Esophagus squamous epithelium (tissue), 4 donors: ENCODE data around the gene NCAPD2.

Source experiments
- POLR2A ChIP-seq, 4 donors: fragments of 450-650 bp; IDR thresholded peaks; one replicate each; pipeline ENCODE4 v1.6.1; 2017; ENCODE audit warnings: antibody characterized with exemption in 4 of 4, mild to moderate bottlenecking in 4 of 4, moderate library complexity in 3 of 4
- TF ChIP-seq, protein P1 (sequence below), 6 experiments: fragments of 450-650 bp in 4 of 6; fragments of 200-600 bp in 2 of 6; sonication (generic) in 2 of 6; IDR thresholded peaks; one replicate each; pipeline ENCODE4 v1.5.1; 2016 to 2019; ENCODE audit warnings: antibody characterized with exemption in 6 of 6, mild to moderate bottlenecking in 4 of 6, moderate library complexity in 4 of 6

DNA sequence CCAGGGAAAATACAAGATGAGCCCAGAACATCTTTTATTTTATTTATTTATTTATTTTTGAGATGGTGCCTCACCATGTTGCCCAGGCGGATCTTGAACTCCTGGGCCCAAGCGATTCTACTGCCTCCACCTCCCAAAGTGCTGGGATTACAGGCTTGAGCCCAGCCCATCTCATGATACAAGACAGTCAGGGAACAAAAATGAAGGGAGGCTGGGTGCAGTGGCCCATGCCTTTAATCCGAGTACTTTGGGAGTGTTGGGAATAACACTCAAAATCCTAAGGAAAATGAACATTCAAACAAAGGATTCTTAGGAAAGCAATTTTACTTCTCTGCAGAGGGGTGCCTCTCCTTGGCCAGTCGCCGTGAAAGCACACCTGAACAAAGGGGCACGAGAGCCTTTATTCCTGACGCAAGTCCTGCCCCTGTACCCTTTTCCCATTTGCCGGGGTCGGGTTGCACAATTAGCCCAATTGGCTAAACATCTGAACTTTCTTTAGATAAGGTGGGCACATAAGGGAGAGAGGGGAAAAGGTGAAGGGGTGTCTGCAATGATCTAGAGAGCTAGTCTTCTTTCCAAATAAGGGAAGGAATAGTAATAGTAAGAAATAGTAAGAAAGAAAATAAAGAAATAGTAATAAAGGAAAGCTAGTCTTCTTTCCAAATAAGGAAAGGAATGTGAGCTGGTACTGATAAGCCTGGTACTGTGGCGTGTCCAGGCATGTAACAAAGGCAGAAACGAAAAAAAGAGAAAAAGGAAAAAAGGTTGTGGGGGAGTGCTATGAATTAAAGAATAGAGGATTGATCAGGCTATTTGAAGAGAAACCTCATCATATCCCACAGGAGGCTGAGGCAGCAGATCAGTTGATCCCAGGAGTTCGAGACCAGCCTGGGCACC, 13.4 kb downstream of the NCAPD2 start:
- TF ChIP-seq, protein P1, sequence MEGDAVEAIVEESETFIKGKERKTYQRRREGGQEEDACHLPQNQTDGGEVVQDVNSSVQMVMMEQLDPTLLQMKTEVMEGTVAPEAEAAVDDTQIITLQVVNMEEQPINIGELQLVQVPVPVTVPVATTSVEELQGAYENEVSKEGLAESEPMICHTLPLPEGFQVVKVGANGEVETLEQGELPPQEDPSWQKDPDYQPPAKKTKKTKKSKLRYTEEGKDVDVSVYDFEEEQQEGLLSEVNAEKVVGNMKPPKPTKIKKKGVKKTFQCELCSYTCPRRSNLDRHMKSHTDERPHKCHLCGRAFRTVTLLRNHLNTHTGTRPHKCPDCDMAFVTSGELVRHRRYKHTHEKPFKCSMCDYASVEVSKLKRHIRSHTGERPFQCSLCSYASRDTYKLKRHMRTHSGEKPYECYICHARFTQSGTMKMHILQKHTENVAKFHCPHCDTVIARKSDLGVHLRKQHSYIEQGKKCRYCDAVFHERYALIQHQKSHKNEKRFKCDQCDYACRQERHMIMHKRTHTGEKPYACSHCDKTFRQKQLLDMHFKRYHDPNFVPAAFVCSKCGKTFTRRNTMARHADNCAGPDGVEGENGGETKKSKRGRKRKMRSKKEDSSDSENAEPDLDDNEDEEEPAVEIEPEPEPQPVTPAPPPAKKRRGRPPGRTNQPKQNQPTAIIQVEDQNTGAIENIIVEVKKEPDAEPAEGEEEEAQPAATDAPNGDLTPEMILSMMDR (IDR thresholded peaks at IDR 0.05) = no peak
- no peak for TF ChIP-seq POLR2A (IDR thresholded peaks at IDR 0.05)
